COLO668 (cell line): ENCODE data around the gene TASP1.
"Not testable (repeated sequence)": the region's sequence is repeated elsewhere in the genome, so short reads cannot be mapped to it uniquely, and the experiment has no call there.

Experiments
- DNase-seq: peaks from one replicate; lab custom pipeline; 2025; ENCODE audit not compliant: unreplicated experiment; lab: John Stamatoyannopoulos, UW

Gene TASP1

DNA sequence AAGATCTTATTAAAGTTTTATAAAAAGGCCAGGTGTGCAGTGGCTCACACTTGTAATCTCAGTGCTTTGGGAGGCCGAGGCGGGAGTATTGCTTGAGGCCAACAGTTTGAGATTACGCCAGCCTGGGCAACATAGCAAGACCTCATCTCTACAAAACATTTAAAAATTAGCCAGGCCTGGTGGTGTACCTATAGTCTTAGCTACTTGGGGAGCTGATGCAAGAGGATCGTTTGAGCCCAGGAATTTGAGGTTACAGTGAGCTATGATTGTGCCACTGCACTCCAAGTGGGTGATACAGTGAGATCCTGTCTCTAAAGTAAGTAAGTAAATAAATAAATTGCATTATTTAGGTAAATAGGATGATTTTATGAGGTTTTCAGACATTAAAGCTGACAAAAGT, 234.4 kb downstream of the TASP1 start:
- DNase-seq, result no peak

DNA sequence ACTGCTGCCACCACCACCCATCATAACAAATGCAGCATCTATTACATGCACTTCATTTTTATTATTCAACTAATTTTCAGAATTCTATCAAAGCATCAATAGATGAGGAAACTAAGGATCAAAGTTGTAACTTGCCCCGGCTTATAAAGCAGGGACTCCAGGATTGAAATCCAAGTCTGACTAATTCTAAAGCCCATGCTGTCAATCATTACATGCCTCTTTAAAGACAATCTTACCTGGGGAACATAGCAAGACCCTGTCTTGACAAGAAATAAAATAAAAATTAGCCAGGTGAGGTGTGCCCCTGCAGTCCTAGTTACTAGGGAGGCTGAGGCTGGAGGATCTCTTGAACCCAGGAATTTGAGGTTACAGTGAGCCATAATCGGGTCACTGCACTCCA, 235.3 kb downstream of the TASP1 start:
- DNase-seq, result no peak

DNA sequence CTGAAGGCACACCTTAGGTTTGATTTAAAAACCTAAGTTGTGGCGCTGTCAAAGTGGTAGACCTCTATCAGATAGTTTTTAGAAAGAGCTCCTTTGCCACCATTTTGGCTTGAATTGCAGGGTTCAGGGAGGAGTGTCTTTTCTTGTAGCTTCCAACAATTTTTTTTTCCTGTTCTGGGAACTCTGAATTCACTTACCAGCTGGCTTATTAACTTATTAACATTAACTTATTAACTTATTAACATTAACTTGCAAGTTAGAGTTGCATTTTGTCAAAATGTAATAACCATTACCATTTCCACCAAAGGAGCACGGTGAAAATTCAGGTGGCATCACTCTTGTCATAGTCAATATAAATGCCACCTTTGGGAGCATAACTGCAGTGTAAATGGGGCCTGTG, 235.7 kb downstream of the TASP1 start:
- no peak for DNase-seq

DNA sequence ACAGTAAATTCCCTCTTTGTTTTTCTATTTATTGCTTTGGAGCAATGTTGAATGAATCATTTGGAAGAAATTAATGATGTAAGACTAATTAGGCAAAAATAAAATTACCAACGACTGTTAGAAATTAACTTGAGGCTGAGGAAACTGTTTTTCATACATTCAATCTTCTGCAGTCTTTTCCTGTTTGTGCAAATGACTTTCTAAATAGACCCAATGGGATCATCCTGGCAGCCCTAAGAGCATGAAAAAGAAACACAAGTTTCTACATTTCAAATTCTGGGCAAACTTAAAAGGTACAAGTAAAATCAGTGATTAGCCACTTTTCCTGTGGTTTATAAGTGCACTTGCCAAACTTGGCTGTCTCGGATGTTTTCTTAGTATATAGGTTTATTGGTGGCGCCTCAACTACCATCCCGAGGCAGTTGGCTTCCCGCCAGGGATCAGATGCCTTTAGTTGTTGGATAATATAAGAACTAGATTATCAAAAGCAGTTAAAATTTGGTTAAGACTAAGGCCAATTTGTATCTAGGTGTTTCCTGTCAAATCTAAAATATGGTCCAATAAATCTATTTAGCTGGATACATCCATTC, 236.5 kb downstream of the TASP1 start:
- no peak for DNase-seq

DNA sequence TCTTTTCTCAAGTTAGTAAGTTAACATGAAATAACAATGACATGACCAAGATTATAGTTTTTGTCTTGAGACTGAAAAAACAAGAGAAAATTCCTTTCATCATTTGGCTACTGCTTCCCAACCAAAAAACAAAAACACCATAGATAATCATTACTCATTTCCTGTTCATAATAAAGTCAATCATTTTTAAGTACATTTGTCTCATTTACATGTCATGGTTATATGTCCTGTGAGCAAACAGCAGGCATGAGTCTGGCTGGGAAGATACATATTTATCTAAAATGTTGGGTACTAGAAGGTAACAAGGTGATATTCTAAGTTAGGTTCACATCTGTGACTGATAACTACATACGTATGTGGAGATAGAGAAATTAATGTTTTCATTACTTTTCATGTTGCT, 237.1 kb downstream of the TASP1 start:
- DNase-seq, result no peak

DNA sequence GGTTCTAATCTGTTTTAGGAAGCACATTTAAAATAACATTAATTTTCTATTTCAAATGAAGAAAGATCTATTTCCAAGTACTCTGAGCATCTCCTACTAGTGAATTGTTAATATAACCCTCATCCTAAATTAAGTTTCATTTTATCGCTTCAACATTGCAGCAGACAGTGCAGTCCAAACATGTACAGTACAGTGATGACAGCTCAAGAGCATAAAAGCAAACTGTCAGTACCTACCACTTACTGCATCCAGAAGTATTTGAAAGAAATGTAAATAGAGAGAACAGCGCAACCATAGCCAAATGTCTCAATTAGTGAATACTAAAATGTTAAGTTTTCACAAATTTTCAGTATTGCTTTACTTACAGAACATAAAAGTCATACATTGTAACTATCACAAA, 238.3 kb downstream of the TASP1 start:
- no peak for DNase-seq

DNA sequence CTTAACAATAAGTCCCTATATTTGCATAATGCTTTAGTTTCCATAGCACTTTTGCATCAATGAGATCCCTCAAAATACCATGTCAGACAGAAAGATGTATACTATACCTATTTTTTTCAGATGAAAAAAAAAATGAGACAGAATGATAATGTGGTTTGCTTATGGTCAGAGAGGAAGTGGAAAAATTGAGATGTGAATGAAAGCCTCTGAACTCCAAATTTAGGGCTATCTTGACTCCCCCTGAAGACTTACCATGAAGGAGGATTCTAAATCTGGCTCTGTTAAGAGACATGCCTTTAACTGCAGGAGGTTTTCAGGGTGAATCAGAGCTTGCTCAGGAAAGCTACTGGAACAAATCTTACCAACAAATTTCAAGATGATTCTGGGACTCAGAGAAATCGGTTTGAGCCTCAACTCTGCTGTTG, 241.4 kb downstream of the TASP1 start:
- no peak for DNase-seq

DNA sequence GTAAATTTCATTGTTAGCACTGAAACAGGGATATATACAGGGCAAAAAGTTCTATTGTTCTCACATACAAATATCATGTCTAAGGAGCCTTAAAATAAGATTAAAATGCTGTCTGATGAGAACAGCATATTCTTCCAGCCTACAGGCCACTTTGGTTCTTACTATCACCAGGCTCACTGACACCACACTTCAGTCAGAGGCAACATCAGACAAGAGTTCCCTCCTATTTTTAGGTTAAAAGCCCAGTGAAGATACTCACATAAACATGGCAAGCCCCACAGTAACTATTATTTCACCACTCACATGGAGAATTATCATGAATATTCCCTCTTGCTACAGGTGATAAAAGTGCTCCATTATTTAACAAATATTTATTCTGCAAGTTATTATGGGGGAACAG, 241.9 kb downstream of the TASP1 start:
- DNase-seq, result no peak

DNA sequence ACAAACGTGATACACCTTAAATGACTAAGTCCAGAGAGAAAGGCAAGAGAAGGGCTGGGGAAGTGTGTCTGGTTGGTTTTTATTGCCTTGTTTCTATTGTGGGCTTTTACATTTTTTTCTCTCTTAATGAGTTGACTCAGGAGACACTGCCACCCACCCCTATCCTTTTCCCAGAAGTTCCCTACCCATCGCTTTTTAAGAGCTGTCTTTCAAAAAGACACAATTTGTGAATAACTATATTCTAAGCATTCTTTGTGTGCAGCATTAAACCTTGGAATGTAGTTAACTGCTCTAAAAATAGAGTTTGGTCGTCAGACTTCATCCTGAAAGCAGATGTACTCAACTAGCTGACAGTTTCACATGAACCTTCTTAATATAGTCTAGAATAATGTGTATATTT, 242.7 kb downstream of the TASP1 start:
- no peak for DNase-seq

DNA sequence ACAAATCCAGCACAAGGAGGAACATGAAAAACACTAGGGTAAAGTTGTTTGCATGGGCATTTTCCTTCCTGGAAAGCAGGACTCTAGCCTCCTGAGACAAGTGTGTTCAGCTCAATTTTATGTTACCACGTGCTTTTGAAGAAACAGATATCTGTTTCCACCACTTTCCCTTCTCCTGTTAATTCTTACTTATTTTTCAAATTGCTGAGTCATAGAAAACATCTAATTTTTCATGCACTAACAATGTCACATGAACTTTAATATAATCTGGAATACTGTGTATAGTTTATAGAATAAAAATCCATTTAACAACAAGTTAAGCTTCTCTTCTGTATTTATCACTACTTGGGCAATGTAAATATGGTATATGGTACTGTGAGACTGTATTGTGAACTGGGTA, 243.5 kb downstream of the TASP1 start:
- no peak for DNase-seq

DNA sequence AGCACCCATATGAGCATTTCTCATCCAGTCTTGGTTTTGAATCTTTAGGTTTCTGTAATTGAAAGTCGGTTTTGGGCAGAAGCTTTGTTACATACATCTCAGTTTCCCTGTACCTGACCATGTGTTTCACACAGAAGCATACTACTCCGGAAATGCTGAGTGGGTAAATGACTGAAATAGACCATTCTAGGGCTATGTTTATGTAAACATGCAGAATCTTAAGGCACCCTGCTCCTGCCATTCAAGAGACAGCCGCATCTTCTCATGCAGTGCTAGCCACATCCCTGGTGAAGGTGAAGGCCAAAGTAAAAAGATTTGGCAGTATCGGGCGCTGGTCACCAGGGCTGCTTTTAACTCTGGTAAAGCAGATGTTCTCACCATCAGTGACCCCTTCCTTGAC, 246.3 kb downstream of the TASP1 start:
- DNase-seq, result no peak

DNA sequence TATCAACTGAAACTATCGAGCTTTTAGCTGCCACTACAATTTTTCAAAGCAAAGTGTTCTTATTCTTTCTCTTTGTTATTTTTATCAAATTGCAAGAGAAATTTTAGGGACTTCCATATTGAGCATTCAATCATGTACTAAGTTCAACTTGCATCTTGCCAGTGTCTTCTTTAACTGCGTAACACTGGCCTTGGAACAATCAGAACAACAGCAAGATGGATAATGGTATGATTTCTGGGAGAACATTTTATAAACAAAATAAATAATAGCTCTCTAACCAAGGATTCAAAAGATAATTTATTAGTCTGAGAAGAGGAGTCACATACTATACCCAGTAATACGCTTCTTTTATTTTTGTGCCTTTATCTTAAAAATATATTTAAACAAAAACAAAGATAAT, 249.6 kb downstream of the TASP1 start:
- no peak for DNase-seq

DNA sequence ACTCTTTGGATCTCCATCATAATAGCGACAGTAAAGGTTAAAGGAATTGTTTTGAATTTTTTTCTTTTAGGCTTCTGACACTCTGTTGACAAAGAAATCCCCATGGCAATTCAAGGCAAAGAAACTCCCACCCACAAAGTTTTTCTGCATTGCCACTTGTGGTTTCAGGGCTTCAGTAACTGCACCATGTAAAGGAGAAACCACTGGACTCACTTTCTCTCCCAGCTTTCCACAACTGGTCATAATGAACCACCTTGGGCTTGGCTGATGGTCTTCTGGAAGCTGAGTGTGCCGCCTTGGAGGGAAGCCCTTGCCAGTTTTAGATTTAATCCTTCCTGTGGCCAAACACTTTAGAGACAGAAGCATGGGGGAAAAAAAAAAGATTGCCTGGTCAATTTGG, 254.6 kb downstream of the TASP1 start:
- no peak for DNase-seq

DNA sequence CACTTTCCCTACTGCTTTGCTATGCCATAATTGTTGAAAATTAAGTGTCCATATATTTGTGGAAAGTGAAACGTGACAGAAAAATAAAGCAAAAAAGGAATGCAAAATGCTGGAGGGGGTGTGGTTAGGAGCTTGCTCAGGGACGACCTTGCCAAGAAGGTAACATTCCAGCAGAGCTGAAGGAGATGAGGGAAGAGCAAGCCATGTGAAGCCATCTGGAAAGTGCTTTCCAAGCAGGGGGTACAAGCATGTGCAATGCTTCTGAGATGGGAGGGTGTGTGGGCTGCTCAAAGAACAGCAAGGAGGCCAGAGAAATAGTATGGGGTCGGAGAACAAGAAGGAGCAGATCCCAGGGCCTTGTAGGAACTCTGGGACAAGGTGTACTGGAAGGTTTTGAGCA, 255.9 kb downstream of the TASP1 start:
- no peak for DNase-seq

DNA sequence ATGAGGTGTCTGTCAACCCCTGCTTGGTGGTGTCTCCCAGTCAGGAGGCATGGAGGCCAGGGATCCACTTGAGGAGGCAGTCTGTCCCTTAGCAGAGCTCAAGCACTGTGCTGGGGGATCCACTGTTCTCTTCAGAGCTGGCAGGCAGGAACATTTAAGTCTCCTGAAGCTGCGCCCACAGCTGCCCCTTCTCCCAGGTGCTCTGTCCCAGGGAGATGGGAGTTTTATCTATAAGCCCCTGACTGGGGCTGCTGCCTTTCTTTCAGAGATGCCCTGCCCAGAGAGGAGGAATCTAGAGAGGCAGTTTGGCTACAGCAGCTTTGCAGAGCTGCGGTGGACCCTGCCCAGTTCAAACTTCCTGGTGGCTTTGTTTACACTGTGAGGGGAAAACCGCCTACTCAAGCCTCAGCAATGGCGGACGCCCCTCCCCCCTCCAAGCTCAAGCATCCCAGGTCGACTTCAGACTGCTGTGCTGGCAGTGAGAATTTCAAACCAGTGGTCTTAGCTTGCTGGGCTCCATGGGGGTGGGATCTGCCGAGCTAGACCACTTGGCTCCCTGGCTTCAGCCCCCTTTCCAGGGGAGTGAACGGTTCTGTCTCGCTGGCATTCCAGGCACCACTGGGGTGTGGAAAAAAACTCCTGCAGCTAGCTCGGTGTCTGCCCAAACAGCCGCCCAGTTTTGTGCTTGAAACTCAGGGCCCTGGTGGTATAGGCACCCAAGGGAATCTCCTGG, 258.1 kb downstream of the TASP1 start:
- not testable (repeated sequence) for DNase-seq

DNA sequence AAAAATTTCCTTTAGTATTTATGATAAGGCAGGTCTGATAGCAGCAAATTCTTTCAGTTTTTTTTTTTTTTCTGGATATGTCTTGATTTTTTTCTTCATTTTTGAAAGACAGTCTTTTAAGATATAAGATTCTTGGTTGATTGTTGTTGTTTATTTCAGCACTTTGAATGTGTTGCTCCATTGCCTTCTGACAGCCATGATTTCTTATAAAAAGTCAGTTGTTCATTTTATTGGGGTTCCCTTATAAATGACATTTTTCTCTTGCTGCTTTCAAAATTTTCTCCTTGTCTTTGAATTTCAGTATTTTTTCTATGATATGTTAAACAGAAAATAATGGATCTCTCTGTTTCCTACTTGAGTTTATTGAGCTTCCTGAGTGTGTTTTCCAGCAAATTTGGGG, 265.3 kb downstream of the TASP1 start:
- no peak for DNase-seq

DNA sequence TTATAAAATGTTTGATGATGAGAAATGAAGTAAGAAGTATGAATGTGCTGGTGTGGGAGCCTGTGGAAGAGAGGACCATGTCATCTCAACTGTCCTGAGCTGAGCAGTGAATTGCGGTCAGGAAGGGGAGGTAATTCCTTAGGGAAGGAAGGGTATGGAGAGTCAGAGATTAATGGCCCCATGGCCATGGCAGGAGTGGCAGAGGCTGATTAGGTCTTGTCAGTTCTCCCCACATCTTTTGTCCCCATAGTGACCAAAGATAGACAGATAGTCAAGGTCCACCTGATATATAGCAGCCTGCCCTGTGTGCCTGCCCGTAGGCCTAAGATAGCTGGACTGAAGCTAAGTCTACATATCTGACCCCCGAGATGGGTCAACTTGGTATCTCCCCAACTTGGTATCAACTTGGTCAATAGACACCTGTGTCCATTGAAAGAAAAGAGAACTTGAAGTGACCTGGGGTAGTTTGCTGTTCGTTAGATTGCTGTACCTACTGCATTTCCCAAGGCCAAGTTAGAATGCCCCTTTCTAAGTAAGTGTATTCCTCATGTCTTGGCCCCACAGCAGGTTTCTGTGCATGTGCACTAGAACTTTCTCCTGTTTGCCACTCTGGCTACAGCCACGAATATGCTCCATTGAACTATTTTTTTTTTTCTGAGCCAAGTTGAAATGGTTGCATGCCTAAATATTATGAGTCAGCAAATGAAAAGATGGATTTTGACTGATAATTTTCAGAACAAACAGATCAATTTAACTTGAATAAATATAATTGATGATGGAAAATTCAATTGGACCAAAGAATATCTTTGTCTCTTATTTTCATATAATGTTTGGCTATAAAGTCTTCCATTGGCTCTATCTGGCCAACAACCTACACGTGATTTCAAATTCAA, 274.2 kb downstream of the TASP1 start:
- DNase-seq, result no peak

DNA sequence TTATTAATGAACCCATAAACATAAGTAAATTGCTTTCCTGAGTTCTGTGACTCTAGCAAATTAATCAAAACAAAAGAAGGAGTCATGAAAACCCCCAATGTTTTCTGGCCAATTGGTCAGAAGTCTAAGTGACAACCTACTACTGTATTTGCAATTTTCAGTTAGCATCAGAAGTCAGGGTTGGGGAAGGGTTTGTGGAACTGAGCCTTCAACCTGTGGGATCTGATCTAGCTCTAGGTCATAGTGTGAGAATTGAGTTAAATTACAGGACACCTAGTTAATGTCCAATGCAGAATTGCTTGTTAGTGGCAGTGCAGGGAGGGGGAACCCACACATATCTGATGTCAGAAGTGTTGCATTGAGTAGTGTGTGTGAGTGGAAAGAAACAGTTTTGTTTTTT, 275.3 kb downstream of the TASP1 start:
- no peak for DNase-seq

DNA sequence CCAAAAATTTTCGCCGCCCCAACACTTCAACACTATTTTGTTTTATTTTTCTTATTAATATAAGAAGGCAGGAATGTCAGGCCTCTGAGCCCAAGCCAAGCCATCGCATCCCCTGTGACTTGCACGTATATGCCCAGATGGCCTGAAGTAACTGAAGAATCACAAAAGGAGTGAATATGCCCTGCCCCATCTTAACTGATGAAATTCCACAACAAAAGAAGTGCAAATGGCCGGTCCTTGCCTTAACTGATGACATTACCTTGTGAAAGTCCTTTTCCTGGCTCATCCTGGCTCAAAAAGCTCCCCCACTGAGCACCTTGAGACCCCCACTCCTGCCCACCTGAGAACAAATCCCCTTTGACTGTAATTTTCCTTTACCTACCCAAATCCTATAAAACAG, 276.6 kb downstream of the TASP1 start:
- DNase-seq, result not testable (repeated sequence)

DNA sequence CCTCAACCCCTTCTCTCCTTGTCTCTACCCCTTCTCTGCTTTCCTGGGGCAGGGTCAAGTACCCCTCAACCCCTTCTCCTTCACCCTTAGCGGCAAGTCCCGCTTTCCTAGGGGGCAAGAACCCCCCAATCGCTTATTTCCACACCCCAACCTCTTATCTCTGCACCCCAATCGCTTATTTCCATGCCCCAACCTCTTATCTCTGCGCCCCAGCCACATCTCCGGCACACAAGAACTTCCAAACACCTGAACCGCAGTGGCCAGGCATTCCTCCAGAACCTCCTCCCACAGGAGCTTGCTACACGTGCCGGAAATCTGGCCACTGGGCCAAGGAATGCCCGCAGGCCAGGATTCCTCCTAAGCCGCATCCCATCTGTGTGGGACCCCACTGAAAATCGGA, 279.8 kb downstream of the TASP1 start:
- DNase-seq, result not testable (repeated sequence)

DNA sequence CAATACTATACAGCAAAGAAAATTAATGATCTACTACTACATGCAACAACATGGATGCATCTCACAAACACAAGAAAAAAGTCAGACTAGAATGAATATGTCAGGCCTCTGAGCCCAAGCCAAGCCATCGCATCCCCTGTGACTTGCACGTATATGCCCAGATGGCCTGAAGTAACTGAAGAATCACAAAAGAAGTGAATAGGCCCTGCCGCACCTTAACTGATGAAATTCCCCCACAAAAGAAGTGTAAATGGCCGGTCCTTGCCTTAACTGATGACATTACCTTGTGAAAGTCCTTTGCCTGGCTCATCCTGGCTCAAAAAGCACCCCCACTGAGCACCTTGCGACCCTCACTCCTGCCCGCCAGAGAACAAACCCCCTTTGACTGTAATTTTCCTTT, 280.9 kb downstream of the TASP1 start:
- DNase-seq, result not testable (repeated sequence)

DNA sequence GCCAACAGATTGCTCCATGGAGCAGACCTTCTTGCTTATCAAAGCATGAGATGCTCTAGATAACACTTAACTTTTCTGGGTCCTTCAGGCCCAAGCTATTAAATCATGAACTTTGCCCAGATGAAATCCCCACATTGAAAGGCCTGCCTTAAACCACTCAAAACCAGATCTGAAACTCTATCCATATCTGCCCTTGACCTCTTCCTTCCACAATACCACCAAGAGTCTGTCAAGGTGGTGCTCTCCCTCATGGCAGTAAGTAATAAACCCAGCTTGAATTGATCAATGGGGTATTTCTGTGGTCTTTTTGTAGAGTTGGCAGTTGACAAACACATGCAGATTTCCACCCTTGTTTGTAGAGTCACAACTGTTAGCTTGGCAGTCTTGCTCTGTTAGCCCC, 282.1 kb downstream of the TASP1 start:
- no peak for DNase-seq
